H9 (cell line): ENCODE measurements around the gene RAF1. TPM values are rescaled to one million over a fixed set of nuclear protein-coding genes. Genes with fewer than 3 reads are reported as not detected.

ENCODE experiments used
- DNase-seq: peaks from one replicate; pipeline ENCODE4 v3.0.0-alpha.2; 2017
- H2AFZ ChIP-seq: one replicate; pipeline ENCODE4 v1.6.1; 2013; ENCODE audit warnings: mild to moderate bottlenecking, low read length, control low read depth, moderate library complexity
- H2AK5ac ChIP-seq: 2 replicates; pipeline ENCODE4 v1.6.1; 2013; ENCODE audit warnings: low read length, control low read depth, mixed read lengths; ENCODE audit not compliant: insufficient read length
- H2BK120ac ChIP-seq: one replicate; pipeline ENCODE4 v1.6.1; 2013; ENCODE audit warnings: low read depth, mild to moderate bottlenecking, low read length, control low read depth, inconsistent platforms; ENCODE audit not compliant: poor library complexity, severe bottlenecking
- H2BK12ac ChIP-seq: 2 replicates; pipeline ENCODE4 v1.6.1; 2013; ENCODE audit warnings: low read length, control low read depth, mixed read lengths, low read depth; ENCODE audit not compliant: insufficient read length
- H2BK15ac ChIP-seq: 2 replicates; pipeline ENCODE4 v1.6.1; 2013; ENCODE audit warnings: low read depth, low read length, control low read depth
- H2BK20ac ChIP-seq: one replicate; pipeline ENCODE4 v1.6.1; 2013; ENCODE audit warnings: low read depth, mild to moderate bottlenecking, low read length, control low read depth, inconsistent platforms; ENCODE audit not compliant: poor library complexity, severe bottlenecking
- H2BK5ac ChIP-seq: 2 replicates; pipeline ENCODE4 v1.6.1; 2013; ENCODE audit warnings: low read length, control low read depth, mixed read lengths; ENCODE audit not compliant: insufficient read length
- H3K14ac ChIP-seq: 2 replicates; pipeline ENCODE4 v1.6.1; 2013; ENCODE audit warnings: low read length, control low read depth; ENCODE audit not compliant: insufficient read depth
- H3K18ac ChIP-seq: 2 replicates; pipeline ENCODE4 v1.6.1; 2013; ENCODE audit warnings: low read depth, mild to moderate bottlenecking, mixed read lengths, low read length, control low read depth; ENCODE audit not compliant: insufficient read length
- H3K23ac ChIP-seq: 2 replicates; pipeline ENCODE4 v1.6.1; 2013; ENCODE audit warnings: low read length, control low read depth, mixed read lengths, low read depth; ENCODE audit not compliant: insufficient read length
- H3K23me2 ChIP-seq: 2 replicates; pipeline ENCODE4 v1.6.1; 2013; ENCODE audit warnings: low read depth, mild to moderate bottlenecking, mixed read lengths, low read length, control low read depth; ENCODE audit not compliant: insufficient read length, poor library complexity, severe bottlenecking
- H3K27ac ChIP-seq: 2 replicates; pipeline ENCODE4 v1.5.1; 2013; ENCODE audit warnings: low read length, control low read depth, mixed read lengths, low read depth; ENCODE audit not compliant: insufficient read length
- H3K27me3 ChIP-seq: 2 replicates; pipeline ENCODE4 v1.6.1; 2013; ENCODE audit warnings: low read length, control low read depth, inconsistent platforms; ENCODE audit not compliant: insufficient read depth
- H3K4ac ChIP-seq: 2 replicates; pipeline ENCODE4 v1.6.1; 2013; ENCODE audit warnings: low read depth, mild to moderate bottlenecking, control low read depth, inconsistent platforms, low read length, moderate library complexity
- H3K4me1 ChIP-seq: 2 replicates; pipeline ENCODE4 v1.6.1; 2013; ENCODE audit warnings: low read length, control low read depth, inconsistent platforms; ENCODE audit not compliant: insufficient read depth
- H3K4me2 ChIP-seq: 2 replicates; pipeline ENCODE4 v1.6.1; 2013; ENCODE audit warnings: low read length, control low read depth, mixed read lengths; ENCODE audit not compliant: insufficient read length, insufficient read depth
- H3K56ac ChIP-seq: 2 replicates; pipeline ENCODE4 v1.6.1; 2013; ENCODE audit warnings: low read depth, mild to moderate bottlenecking, mixed read lengths, low read length, control low read depth; ENCODE audit not compliant: insufficient read length
- H3K79me1 ChIP-seq: 2 replicates; pipeline ENCODE4 v1.6.1; 2013; ENCODE audit warnings: low read depth, mild to moderate bottlenecking, moderate library complexity, low read length, control low read depth, inconsistent platforms; ENCODE audit not compliant: insufficient read depth, poor library complexity, severe bottlenecking
- H3K79me2 ChIP-seq: 2 replicates; pipeline ENCODE4 v1.6.1; 2013; ENCODE audit warnings: low read length, control low read depth, inconsistent platforms; ENCODE audit not compliant: insufficient read depth
- H3K9ac ChIP-seq: 2 replicates; pipeline ENCODE4 v1.6.1; 2013; ENCODE audit warnings: low read length, control low read depth, mixed read lengths; ENCODE audit not compliant: insufficient read length; ENCODE audit errors: extremely low read depth
- H3K9me3 ChIP-seq: one replicate; pipeline ENCODE4 v1.6.1; 2013; ENCODE audit warnings: low read depth, low read length, inconsistent platforms; ENCODE audit not compliant: control insufficient read depth
- H3T11ph ChIP-seq: one replicate; pipeline ENCODE4 v1.6.1; 2013; ENCODE audit warnings: mild to moderate bottlenecking, low read length, control low read depth, inconsistent platforms
- H4K20me1 ChIP-seq: one replicate; pipeline ENCODE4 v1.6.1; 2013; ENCODE audit not compliant: control insufficient read depth, insufficient read length, insufficient read depth
- H4K5ac ChIP-seq: 2 replicates; pipeline ENCODE4 v1.6.1; 2013; ENCODE audit warnings: low read depth, mild to moderate bottlenecking, mixed read lengths, low read length, control low read depth; ENCODE audit not compliant: insufficient read length
- H4K8ac ChIP-seq: replicated peaks from 2 replicates; pipeline ENCODE4 v1.6.1; 2013; ENCODE audit warnings: low read length, control low read depth, mixed read lengths, low read depth; ENCODE audit not compliant: insufficient read length
- H4K91ac ChIP-seq: 2 replicates; pipeline ENCODE4 v1.6.1; 2013; ENCODE audit warnings: low read depth, mild to moderate bottlenecking, moderate library complexity, mixed read lengths, low read length, control low read depth; ENCODE audit not compliant: insufficient read length
- H3K27ac Mint-ChIP-seq, 3 experiments: 2 replicates in 2 of 3; 3 replicates in 1 of 3; pipeline ENCODE4 v1.8.0; 2020 to 2021; ENCODE audit warnings: mixed read lengths in 3 of 3, mild to moderate bottlenecking in 1 of 3, moderate library complexity in 1 of 3
- H3K27me3 Mint-ChIP-seq: 2 replicates; pipeline ENCODE4 v1.8.0; 2021; ENCODE audit warnings: low read depth, mild to moderate bottlenecking, moderate library complexity, mixed read lengths
- H3K36me3 Mint-ChIP-seq, 3 experiments: 2 replicates in 2 of 3; 3 replicates in 1 of 3; pipeline ENCODE4 v1.8.0; 2020 to 2021; ENCODE audit warnings: low read depth in 3 of 3, mixed read lengths in 3 of 3; ENCODE audit not compliant: insufficient read depth in 1 of 3
- H3K4me1 Mint-ChIP-seq, 2 experiments: 2 replicates each; pipeline ENCODE4 v1.8.0; 2020; ENCODE audit warnings: mixed read lengths in 2 of 2
- H3K4me3 Mint-ChIP-seq, 2 experiments: 2 replicates in 1 of 2; 3 replicates in 1 of 2; pipeline ENCODE4 v1.8.0; 2020 to 2021; ENCODE audit warnings: mild to moderate bottlenecking in 2 of 2, mixed read lengths in 2 of 2, moderate library complexity in 1 of 2
- H3K9me3 Mint-ChIP-seq, 2 experiments: 2 replicates in 1 of 2; 3 replicates in 1 of 2; pipeline ENCODE4 v1.8.0; 2020; ENCODE audit warnings: mild to moderate bottlenecking in 2 of 2, mixed read lengths in 2 of 2, moderate library complexity in 1 of 2
- CTCF ChIP-seq: fragments of 200-600 bp; sonication (generic); conservative IDR thresholded peaks from 3 replicates; pipeline ENCODE4 v1.8.0; 2021; ENCODE audit warnings: antibody characterized with exemption, mild to moderate bottlenecking
- WGBS: extraction: QIAGEN DNeasy Blood & Tissue Kit; methylation state at CpG from one replicate; pipeline ENCODE4 v1.1.7; 2013; ENCODE audit warnings: missing lambda C conversion rate, low lambda C conversion rate, mixed read lengths; ENCODE audit not compliant: insufficient read length; ENCODE audit errors: extremely low coverage; 5-methylcytosine and 5-hydroxymethylcytosine counted together
- total RNA-seq: library from RNA; stranded (reverse); gene quantifications from 2 replicates; pipeline ENCODE4 v1.2.1, GENCODE V29; 2021

Gene RAF1
- total RNA-seq, 1 experiment from 2014 or later: 112 TPM

DNA sequence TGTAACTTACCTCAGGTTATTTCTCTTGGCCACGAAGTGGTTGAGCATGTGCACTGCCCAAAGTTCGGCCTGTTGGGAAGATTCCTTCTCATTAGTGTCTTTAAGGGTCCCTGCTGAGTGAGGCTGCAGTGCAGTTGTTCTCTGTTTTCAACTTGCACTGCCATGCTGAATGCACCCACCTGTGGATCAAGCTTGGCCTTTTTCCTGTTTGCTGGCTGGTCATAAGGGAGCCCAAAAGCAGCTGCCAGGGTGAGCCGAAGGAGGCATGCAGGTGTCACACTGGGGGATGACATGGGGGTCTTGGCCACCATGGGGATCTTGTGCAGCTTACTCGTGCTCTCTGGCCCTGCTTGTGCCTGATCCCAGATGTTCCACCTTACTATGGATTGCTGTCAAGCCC is 46.1 kb upstream of the RAF1 start:
- Histone ChIP-seq H4K8ac (no peak overlapping the region), H2BK20ac (no peak overlapping the region), H3K18ac (no peak overlapping the region), H3K23ac (no peak overlapping the region), H3K4me1 (no peaks in the 10 kb centered on the region), H2AK5ac (no peak overlapping the region), H3K79me1 (no peaks in the 10 kb centered on the region), H2BK120ac (no peak overlapping the region), H3K9ac (no peak overlapping the region), H3K56ac (no peak overlapping the region), H2BK12ac (no peak overlapping the region), H2AFZ (no peak overlapping the region), H3K9me3 (no peaks in the 10 kb centered on the region), H4K20me1 (no peaks in the 10 kb centered on the region), H2BK5ac (no peak overlapping the region), H4K91ac (no peak overlapping the region), H3K4me2 (no peak overlapping the region), H3K27me3 (no peaks in the 10 kb centered on the region), H3T11ph (no peak overlapping the region), H3K4ac (no peak overlapping the region), H3K79me2 (no peaks in the 10 kb centered on the region), H2BK15ac (no peak overlapping the region), H3K23me2 (no peaks in the 10 kb centered on the region), H4K5ac (no peak overlapping the region), H3K27ac (no peak overlapping the region), H3K14ac (no peak overlapping the region; the same call in 1 of the 2 replicates)
- Mint-ChIP-seq H3K27me3 (peaks cover 10% of the 10 kb centered on the region), H3K36me3 (no peaks in the 10 kb centered on the region), H3K4me3 (no peak overlapping the region), H3K4me1 (peaks cover 0 to 5% of the 10 kb centered on the region in 2 experiments; a peak in 2 of 4 replicates), H3K27ac (no peak overlapping the region), H3K9me3 (no peaks in the 10 kb centered on the region)
- TF ChIP-seq CTCF: no peak
- DNase-seq: no peak
- no CpG with 5 or more reads among the region's 4 CpGs for WGBS
